ENCODE results near the gene WASHC2A.
"Not testable (repeated sequence)": the region's sequence is repeated elsewhere in the genome, so short reads cannot be mapped to it uniquely, and the experiment has no call there.

The WASHC2A gene

DNA sequence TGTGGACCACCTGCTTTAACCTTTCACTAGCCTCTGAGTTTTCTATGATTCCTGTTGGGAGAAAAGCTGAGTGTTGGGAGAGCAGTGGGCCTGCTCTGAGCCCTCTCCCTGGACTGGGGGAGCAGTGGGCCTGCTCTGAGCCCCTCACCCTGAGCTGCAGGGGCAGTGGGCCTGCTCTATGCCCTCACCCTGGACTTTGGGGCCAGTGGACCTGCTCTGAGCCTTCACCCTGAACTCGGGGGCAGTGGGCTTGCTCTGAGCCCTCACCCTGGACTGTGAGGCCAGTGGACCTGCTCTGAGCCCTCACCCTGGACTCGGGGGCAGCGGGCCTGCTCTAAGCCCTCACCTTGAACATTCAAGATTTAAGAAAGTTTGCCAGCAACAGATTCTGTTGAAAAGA is 46.1 kb upstream of the WASHC2A start:
- Histone ChIP-seq H3K14ac (ENCODE audit: low read length) (no peak overlapping the region), H3K18ac (ENCODE audit: low read length) (no peak overlapping the region), H2BK12ac (ENCODE audit: low read length) (no peak overlapping the region), H4K12ac (ENCODE audit: low read depth, low read length) (no peak overlapping the region), H3K79me1 (ENCODE audit: low read length) (no peaks in the 10 kb centered on the region), H4K91ac (ENCODE audit: low read depth, low read length) (no peak overlapping the region), H3K23ac (ENCODE audit: low read length) (no peak overlapping the region), H3K4me1 (ENCODE audit: control insufficient read depth in 1 of 2, insufficient read depth in 2 of 2, low read length in 2 of 2) (no peaks in the 10 kb centered on the region), H4K8ac (ENCODE audit: low read depth, low read length) (no peak overlapping the region), H3K4me2 (ENCODE audit: low read length) (no peak overlapping the region), H3K27ac (ENCODE audit: low read depth, low read length) (no peak overlapping the region), H3K4me3 (ENCODE audit: low read depth, low read length) (no peak overlapping the region), H3K36me3 (ENCODE audit: control insufficient read depth in 1 of 2, insufficient read depth in 2 of 2, low read length in 2 of 2) (no peaks in the 10 kb centered on the region), H2BK120ac (ENCODE audit: insufficient read depth, low read length, poor library complexity) (no peak overlapping the region), H3K79me2 (ENCODE audit: control insufficient read depth, insufficient read depth, low read length, poor library complexity) (no peaks in the 10 kb centered on the region), H3K27me3 (ENCODE audit: insufficient read depth, low read length) (no peaks in the 10 kb centered on the region), H3K9ac (ENCODE audit: low read length) (no peak overlapping the region), H2BK5ac (ENCODE audit: low read depth, low read length, poor library complexity) (no peak overlapping the region), H2AK5ac (ENCODE audit: low read length) (no peak overlapping the region), H2AFZ (ENCODE audit: insufficient read depth, low read length, poor library complexity) (no peak overlapping the region), H3K9me3 (ENCODE audit: insufficient read depth, low read depth, low read length) (peaks cover 7% of the 10 kb centered on the region), H3K4ac (ENCODE audit: low read depth, low read length) (no peak overlapping the region)
- no peak for DNase-seq
- WGBS (ENCODE audit: extremely low coverage, insufficient coverage, insufficient read length): no CpG with 5 or more reads among the region's 3 CpGs

GRCh38 chr10:50024716-50025383 is 42.9 kb upstream of the WASHC2A start:
- H3K79me1 ChIP-seq (ENCODE audit: low read length); H3K27me3 ChIP-seq (ENCODE audit: insufficient read depth, low read length); H3K23ac ChIP-seq (ENCODE audit: low read length); H4K91ac ChIP-seq (ENCODE audit: low read depth, low read length); H4K12ac ChIP-seq (ENCODE audit: low read depth, low read length); H3K4ac ChIP-seq (ENCODE audit: low read depth, low read length); H3K14ac ChIP-seq (ENCODE audit: low read length); H3K4me3 ChIP-seq (ENCODE audit: low read depth, low read length); DNase-seq; H3K79me2 ChIP-seq (ENCODE audit: control insufficient read depth, insufficient read depth, low read length, poor library complexity); H3K27ac ChIP-seq (ENCODE audit: low read depth, low read length); H2AK5ac ChIP-seq (ENCODE audit: low read length); H2BK12ac ChIP-seq (ENCODE audit: low read length); H3K4me1 ChIP-seq (ENCODE audit: control insufficient read depth in 1 of 2, insufficient read depth in 2 of 2, low read length in 2 of 2); H3K18ac ChIP-seq (ENCODE audit: low read length); H2BK120ac ChIP-seq (ENCODE audit: insufficient read depth, low read length, poor library complexity); H4K8ac ChIP-seq (ENCODE audit: low read depth, low read length); H2AFZ ChIP-seq (ENCODE audit: insufficient read depth, low read length, poor library complexity); H2BK5ac ChIP-seq (ENCODE audit: low read depth, low read length, poor library complexity); H3K4me2 ChIP-seq (ENCODE audit: low read length); H3K36me3 ChIP-seq (ENCODE audit: control insufficient read depth in 1 of 2, insufficient read depth in 2 of 2, low read length in 2 of 2); H3K9ac ChIP-seq (ENCODE audit: low read length): not testable (repeated sequence)
- H3K9me3 ChIP-seq (ENCODE audit: insufficient read depth, low read depth, low read length): peaks cover 12% of the 10 kb centered on the region
- WGBS (ENCODE audit: extremely low coverage, insufficient coverage, insufficient read length): no CpG with 5 or more reads among the region's 37 CpGs

GRCh38 chr10:50025627-50026026 is 42.1 kb upstream of the WASHC2A start:
- Histone ChIP-seq H3K27ac (ENCODE audit: low read depth, low read length) (no peak overlapping the region), H2BK120ac (ENCODE audit: insufficient read depth, low read length, poor library complexity) (no peak overlapping the region), H3K9me3 (ENCODE audit: insufficient read depth, low read depth, low read length) (peaks cover 12% of the 10 kb centered on the region), H3K36me3 (ENCODE audit: control insufficient read depth in 1 of 2, insufficient read depth in 2 of 2, low read length in 2 of 2) (no peaks in the 10 kb centered on the region), H3K14ac (ENCODE audit: low read length) (no peak overlapping the region), H2AFZ (ENCODE audit: insufficient read depth, low read length, poor library complexity) (no peak overlapping the region), H2BK12ac (ENCODE audit: low read length) (no peak overlapping the region), H3K27me3 (ENCODE audit: insufficient read depth, low read length) (no peaks in the 10 kb centered on the region), H3K79me2 (ENCODE audit: control insufficient read depth, insufficient read depth, low read length, poor library complexity) (no peaks in the 10 kb centered on the region), H3K4me1 (ENCODE audit: control insufficient read depth in 1 of 2, insufficient read depth in 2 of 2, low read length in 2 of 2) (no peaks in the 10 kb centered on the region), H3K4me3 (ENCODE audit: low read depth, low read length) (no peak overlapping the region), H4K12ac (ENCODE audit: low read depth, low read length) (no peak overlapping the region), H3K18ac (ENCODE audit: low read length) (no peak overlapping the region), H3K9ac (ENCODE audit: low read length) (no peak overlapping the region), H3K4ac (ENCODE audit: low read depth, low read length) (no peak overlapping the region), H4K8ac (ENCODE audit: low read depth, low read length) (no peak overlapping the region), H2BK5ac (ENCODE audit: low read depth, low read length, poor library complexity) (no peak overlapping the region), H3K4me2 (ENCODE audit: low read length) (no peak overlapping the region), H2AK5ac (ENCODE audit: low read length) (no peak overlapping the region), H3K79me1 (ENCODE audit: low read length) (no peaks in the 10 kb centered on the region), H4K91ac (ENCODE audit: low read depth, low read length) (no peak overlapping the region), H3K23ac (ENCODE audit: low read length) (no peak overlapping the region)
- WGBS (ENCODE audit: extremely low coverage, insufficient coverage, insufficient read length): no CpG with 5 or more reads among the region's 14 CpGs
- no peak for DNase-seq

- Histone ChIP-seq H3K4me1 (ENCODE audit: control insufficient read depth in 1 of 2, insufficient read depth in 2 of 2, low read length in 2 of 2) (no peaks in the 10 kb centered on the region), H2AK5ac (ENCODE audit: low read length) (no peak overlapping the region), H3K79me2 (ENCODE audit: control insufficient read depth, insufficient read depth, low read length, poor library complexity) (no peaks in the 10 kb centered on the region), H2BK5ac (ENCODE audit: low read depth, low read length, poor library complexity) (no peak overlapping the region), H3K14ac (ENCODE audit: low read length) (no peak overlapping the region), H3K4me3 (ENCODE audit: low read depth, low read length) (no peak overlapping the region), H3K36me3 (ENCODE audit: control insufficient read depth in 1 of 2, insufficient read depth in 2 of 2, low read length in 2 of 2) (no peaks in the 10 kb centered on the region), H4K8ac (ENCODE audit: low read depth, low read length) (no peak overlapping the region), H3K27me3 (ENCODE audit: insufficient read depth, low read length) (no peaks in the 10 kb centered on the region), H3K79me1 (ENCODE audit: low read length) (no peaks in the 10 kb centered on the region), H4K91ac (ENCODE audit: low read depth, low read length) (no peak overlapping the region), H2AFZ (ENCODE audit: insufficient read depth, low read length, poor library complexity) (no peak overlapping the region), H3K4ac (ENCODE audit: low read depth, low read length) (no peak overlapping the region), H3K23ac (ENCODE audit: low read length) (no peak overlapping the region), H3K4me2 (ENCODE audit: low read length) (no peak overlapping the region), H4K12ac (ENCODE audit: low read depth, low read length) (no peak overlapping the region), H2BK12ac (ENCODE audit: low read length) (no peak overlapping the region), H3K9me3 (ENCODE audit: insufficient read depth, low read depth, low read length) (peaks cover 12% of the 10 kb centered on the region), H3K27ac (ENCODE audit: low read depth, low read length) (no peak overlapping the region), H2BK120ac (ENCODE audit: insufficient read depth, low read length, poor library complexity) (no peak overlapping the region), H3K9ac (ENCODE audit: low read length) (no peak overlapping the region), H3K18ac (ENCODE audit: low read length) (no peak overlapping the region)
- no peak for DNase-seq
- WGBS (ENCODE audit: extremely low coverage, insufficient coverage, insufficient read length): no CpG with 5 or more reads among the region's 13 CpGs
These were observed 40.6 kb upstream of the WASHC2A start for GRCh38 chr10:50027195-50027594.

Measured in trophoblast cell (in vitro differentiated cells and primary cell).